ENCODE measurements around the gene SGPP1.

- TF ChIP-seq TAF1 (IDR thresholded peaks at IDR 0.05; ENCODE audit: borderline replicate concordance, low read depth, low read length), result no peak
- TF ChIP-seq POLR2A (IDR thresholded peaks at IDR 0.05; ENCODE audit: low read depth, low read length), result no peak
- TF ChIP-seq POLR2AphosphoS5 (IDR thresholded peaks at IDR 0.05; ENCODE audit: low read depth, low read length), result no peak
These were observed 17.4 kb upstream of the SGPP1 start for GRCh38 chr14:63745272-63745671.

All from GM12892 (cell line).